Mesendoderm (in vitro differentiated cells): ENCODE data around the gene FH.

Experiments
- DNase-seq: peaks from one replicate; pipeline ENCODE4 v3.0.0; 2013
- H2AK5ac ChIP-seq: 2 replicates; pipeline ENCODE4 v1.6.1; 2013; ENCODE audit warnings: low read length, inconsistent platforms
- H2BK120ac ChIP-seq: 2 replicates; pipeline ENCODE4 v1.6.1; 2013; ENCODE audit warnings: low read depth, mild to moderate bottlenecking, low read length, moderate library complexity, mixed read lengths
- H2BK15ac ChIP-seq: replicated peaks from 2 replicates; pipeline ENCODE4 v1.6.1; 2013; ENCODE audit warnings: low read depth, mild to moderate bottlenecking, moderate library complexity
- H2BK5ac ChIP-seq: 2 replicates; pipeline ENCODE4 v1.6.1; 2013; ENCODE audit warnings: low read length, inconsistent platforms
- H3K18ac ChIP-seq: 2 replicates; pipeline ENCODE4 v1.6.1; 2013; ENCODE audit warnings: mild to moderate bottlenecking, low read length, mixed read lengths
- H3K23ac ChIP-seq: one replicate; pipeline ENCODE4 v1.6.1; 2013; ENCODE audit warnings: low read length
- H3K27ac ChIP-seq: 2 replicates; pipeline ENCODE4 v1.5.1; 2013; ENCODE audit warnings: low read depth, mild to moderate bottlenecking, inconsistent platforms, low read length, moderate library complexity
- H3K27me3 ChIP-seq: 2 replicates; pipeline ENCODE4 v1.6.1; 2013; ENCODE audit warnings: low read length, control low read depth, mild to moderate bottlenecking, inconsistent platforms; ENCODE audit not compliant: insufficient read depth, poor library complexity
- H3K36me3 ChIP-seq: 2 replicates; pipeline ENCODE4 v1.6.1; 2013; ENCODE audit warnings: low read length, inconsistent platforms; ENCODE audit not compliant: control insufficient read depth, insufficient read depth
- H3K4ac ChIP-seq: one replicate; pipeline ENCODE4 v1.6.1; 2013; ENCODE audit warnings: low read depth, mild to moderate bottlenecking, low read length, moderate library complexity
- H3K4me1 ChIP-seq: 2 replicates; pipeline ENCODE4 v1.6.1; 2013; ENCODE audit warnings: low read depth, low read length, inconsistent platforms; ENCODE audit not compliant: control insufficient read depth
- H3K4me2 ChIP-seq: 2 replicates; pipeline ENCODE4 v1.6.1; 2013; ENCODE audit warnings: low read length
- H3K4me3 ChIP-seq: 2 replicates; pipeline ENCODE4 v1.5.1; 2013; ENCODE audit warnings: mild to moderate bottlenecking, low read length
- H3K56ac ChIP-seq: one replicate; pipeline ENCODE4 v1.6.1; 2013; ENCODE audit warnings: low read length
- H3K79me1 ChIP-seq: 2 replicates; pipeline ENCODE4 v1.6.1; 2013; ENCODE audit warnings: low read length, inconsistent platforms
- H3K79me2 ChIP-seq: 2 replicates; pipeline ENCODE4 v1.6.1; 2013; ENCODE audit warnings: mild to moderate bottlenecking, low read length; ENCODE audit not compliant: control insufficient read depth, insufficient read depth
- H3K9ac ChIP-seq: 2 replicates; pipeline ENCODE4 v1.6.1; 2013; ENCODE audit warnings: low read length, inconsistent platforms
- H4K5ac ChIP-seq: one replicate; pipeline ENCODE4 v1.6.1; 2013; ENCODE audit warnings: low read length
- H4K8ac ChIP-seq: one replicate; pipeline ENCODE4 v1.6.1; 2013; ENCODE audit warnings: low read depth, mild to moderate bottlenecking, control low read depth, low read length, moderate library complexity
- WGBS: extraction: QIAGEN DNeasy Blood & Tissue Kit; methylation state at CpG from one replicate; pipeline ENCODE4 v1.1.7; 2013; ENCODE audit warnings: low lambda C conversion rate, missing lambda C conversion rate; ENCODE audit not compliant: insufficient coverage; ENCODE audit errors: extremely low coverage; 5-methylcytosine and 5-hydroxymethylcytosine counted together

Gene FH

GRCh38 chr1:241532162-241532531, 12.6 kb upstream of the FH start, which contains the start of gene KMO:
TSS of gene KMO (plus strand) at chr1:241532378. CDS start at chr1:241532445, 67 bp downstream.
- no peak within 1 kb of the TSS for H4K5ac ChIP-seq
- H3K4me1 ChIP-seq, result no peaks in the 10 kb centered on the region
- H3K4ac ChIP-seq, result no peak within 1 kb of the TSS
- DNase-seq, result no peak
- no peak within 1 kb of the TSS for H3K27ac ChIP-seq
- no peak within 1 kb of the TSS for H3K56ac ChIP-seq
- no peak within 1 kb of the TSS for H2AK5ac ChIP-seq
- H3K4me2 ChIP-seq, result no peak within 1 kb of the TSS
- no peaks in the 10 kb centered on the region for H3K79me2 ChIP-seq
- no peak within 1 kb of the TSS for H3K4me3 ChIP-seq
- no peak within 1 kb of the TSS for H2BK5ac ChIP-seq
- H2BK15ac ChIP-seq, result no peak within 1 kb of the TSS
- no peak within 1 kb of the TSS for H3K18ac ChIP-seq
- no peak within 1 kb of the TSS for H2BK120ac ChIP-seq
- H3K79me1 ChIP-seq, result no peaks in the 10 kb centered on the region
- no peak within 1 kb of the TSS for H3K9ac ChIP-seq
- no peaks in the 10 kb centered on the region for H3K27me3 ChIP-seq
- H3K36me3 ChIP-seq, result no peaks in the 10 kb centered on the region
- H3K23ac ChIP-seq, result no peak within 1 kb of the TSS
- no peak within 1 kb of the TSS for H4K8ac ChIP-seq
- WGBS, result no CpG with 5 or more reads among the region's 1 CpG

- Histone ChIP-seq H3K23ac (no peak overlapping the region), H3K79me1 (no peaks in the 10 kb centered on the region), H3K4ac (no peak overlapping the region), H2BK15ac (no peak overlapping the region), H3K4me1 (no peaks in the 10 kb centered on the region), H4K5ac (no peak overlapping the region), H3K9ac (no peak overlapping the region), H2BK5ac (no peak overlapping the region), H3K18ac (no peak overlapping the region), H2AK5ac (no peak overlapping the region), H3K36me3 (no peaks in the 10 kb centered on the region), H4K8ac (no peak overlapping the region), H3K4me2 (no peak overlapping the region), H3K4me3 (no peak overlapping the region), H3K27ac (no peak overlapping the region), H3K56ac (no peak overlapping the region), H3K27me3 (no peaks in the 10 kb centered on the region), H3K79me2 (no peaks in the 10 kb centered on the region), H2BK120ac (no peak overlapping the region)
- WGBS, result no CpG with 5 or more reads among the region's 11 CpGs
- DNase-seq, result peak; percentile 63
These were observed 11.9 kb upstream of the FH start for GRCh38 chr1:241531195-241532161.

- H2AK5ac ChIP-seq, result no peak overlapping the region
These were observed 7.6 kb upstream of the FH start for GRCh38 chr1:241527146-241527545.

GRCh38 chr1:241525026-241525425, 5.5 kb upstream of the FH start:
- no peak overlapping the region for H2BK120ac ChIP-seq
- H2BK15ac ChIP-seq, result no peak overlapping the region
- no peaks in the 10 kb centered on the region for H3K4me1 ChIP-seq
- no peaks in the 10 kb centered on the region for H3K36me3 ChIP-seq
- H3K4ac ChIP-seq, result no peak overlapping the region
- no peak overlapping the region for H3K23ac ChIP-seq
- no peak overlapping the region for H4K8ac ChIP-seq
- no peak overlapping the region for H3K56ac ChIP-seq
- no peaks in the 10 kb centered on the region for H3K79me2 ChIP-seq
- H3K9ac ChIP-seq, result no peak overlapping the region
- H3K79me1 ChIP-seq, result no peaks in the 10 kb centered on the region
- no peak overlapping the region for H2AK5ac ChIP-seq
- no CpG with 5 or more reads among the region's 3 CpGs for WGBS
- H2BK5ac ChIP-seq, result no peak overlapping the region
- no peak overlapping the region for H4K5ac ChIP-seq
- no peak overlapping the region for H3K27ac ChIP-seq
- no peak overlapping the region for H3K4me3 ChIP-seq
- no peak overlapping the region for H3K18ac ChIP-seq
- no peaks in the 10 kb centered on the region for H3K27me3 ChIP-seq
- H3K4me2 ChIP-seq, result no peak overlapping the region
- DNase-seq, result no peak

More at GRCh38 chr1:241527146-241527545, 7.6 kb upstream of the FH start:
- Histone ChIP-seq H3K4me3 (no peak overlapping the region), H4K5ac (no peak overlapping the region), H3K79me1 (no peaks in the 10 kb centered on the region), H2BK5ac (no peak overlapping the region), H3K9ac (no peak overlapping the region), H3K56ac (no peak overlapping the region), H3K4me2 (no peak overlapping the region), H3K4me1 (no peaks in the 10 kb centered on the region), H4K8ac (no peak overlapping the region), H3K36me3 (no peaks in the 10 kb centered on the region), H2BK15ac (no peak overlapping the region), H3K4ac (no peak overlapping the region), H3K27ac (no peak overlapping the region), H3K79me2 (no peaks in the 10 kb centered on the region), H2BK120ac (no peak overlapping the region), H3K23ac (no peak overlapping the region), H3K27me3 (no peaks in the 10 kb centered on the region), H3K18ac (no peak overlapping the region)
- no CpG with 5 or more reads among the region's 3 CpGs for WGBS
- DNase-seq, result no peak

- Histone ChIP-seq H3K18ac (no peak overlapping the region), H3K79me1 (no peaks in the 10 kb centered on the region), H2BK15ac (no peak overlapping the region), H3K4ac (no peak overlapping the region), H3K23ac (no peak overlapping the region), H2AK5ac (no peak overlapping the region), H3K4me3 (no peak overlapping the region), H2BK5ac (no peak overlapping the region), H4K5ac (no peak overlapping the region), H3K27me3 (no peaks in the 10 kb centered on the region), H3K27ac (no peak overlapping the region), H4K8ac (no peak overlapping the region), H3K4me2 (no peak overlapping the region), H3K36me3 (no peaks in the 10 kb centered on the region), H3K4me1 (no peaks in the 10 kb centered on the region), H3K9ac (no peak overlapping the region), H3K79me2 (peaks cover 6% of the 10 kb centered on the region), H3K56ac (no peak overlapping the region), H2BK120ac (no peak overlapping the region)
- no peak for DNase-seq
- WGBS, result 100% methylated on average over 1 of the region's 2 CpGs
These were observed 2.2 kb upstream of the FH start for GRCh38 chr1:241521718-241522117.
